ENCODE data around the gene MRPL42.
A peak's percentile ranks its signal among the peaks of the same experiment; 100 is the strongest.

The MRPL42 gene

GRCh38 chr12:93526786-93527428 lies 59.6 kb downstream of the MRPL42 start:
- no peak for DNase-seq
- H3K36me3 Mint-ChIP-seq, result no peaks in the 10 kb centered on the region
- H3K4me1 Mint-ChIP-seq, result peaks cover 42% of the 10 kb centered on the region
- no peak overlapping the region for H3K4me3 Mint-ChIP-seq
- no peak overlapping the region for H3K27ac Mint-ChIP-seq
- peaks cover 4% of the 10 kb centered on the region for H3K9me3 Mint-ChIP-seq
- CTCF ChIA-PET, result interaction anchor here (0.6 to 2.2 kb wide), 6 partner anchors 10 to 574 kb away, joined by 3 to 11 read pairs (median 4); partner anchors contain the start of gene CRADD
- peaks cover 17% of the 10 kb centered on the region for H3K27me3 Mint-ChIP-seq

DNA sequence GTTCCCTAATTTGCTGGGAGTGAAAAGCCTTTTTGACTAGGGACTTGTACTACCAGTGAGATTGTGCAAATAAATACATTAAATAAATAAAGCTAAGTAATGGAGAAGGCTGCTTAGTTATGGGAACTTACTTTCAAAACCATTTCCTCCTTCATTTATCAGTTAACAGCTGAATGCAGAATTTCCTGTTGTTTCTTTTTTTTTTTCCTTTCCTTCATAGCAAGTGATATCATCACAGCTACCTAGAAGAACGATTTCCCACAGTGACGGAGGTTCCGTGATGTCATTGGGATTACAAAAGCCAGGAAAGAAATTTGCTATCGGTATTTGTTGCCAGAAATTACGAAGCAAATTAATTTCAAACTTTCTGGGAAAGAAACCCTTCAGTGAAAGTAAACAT lies 63.0 kb downstream of the MRPL42 start:
- H3K4me3 Mint-ChIP-seq, result no peak overlapping the region
- peaks cover 33% of the 10 kb centered on the region for H3K4me1 Mint-ChIP-seq
- DNase-seq, result peak; percentile 35
- no peaks in the 10 kb centered on the region for H3K36me3 Mint-ChIP-seq
- H3K9me3 Mint-ChIP-seq, result peaks cover 8% of the 10 kb centered on the region
- peaks cover 4% of the 10 kb centered on the region for H3K27me3 Mint-ChIP-seq
- peak overlapping the region; percentile 66 for H3K27ac Mint-ChIP-seq
- CTCF ChIA-PET, result interaction anchor here (0.6 to 1.4 kb wide), 2 partner anchors 572 to 607 kb away, joined by 3 to 8 read pairs; no protein-coding TSS in a partner anchor

GRCh38 chr12:93533310-93533709 lies 66.0 kb downstream of the MRPL42 start:
- H3K4me1 Mint-ChIP-seq, result peaks cover 48% of the 10 kb centered on the region
- CTCF ChIA-PET, result no interaction called here
- no peak overlapping the region for H3K27ac Mint-ChIP-seq
- peaks cover 8% of the 10 kb centered on the region for H3K9me3 Mint-ChIP-seq
- no peak overlapping the region for H3K4me3 Mint-ChIP-seq
- DNase-seq, result no peak
- H3K36me3 Mint-ChIP-seq, result peaks cover 7% of the 10 kb centered on the region
- H3K27me3 Mint-ChIP-seq, result no peaks in the 10 kb centered on the region

DNA sequence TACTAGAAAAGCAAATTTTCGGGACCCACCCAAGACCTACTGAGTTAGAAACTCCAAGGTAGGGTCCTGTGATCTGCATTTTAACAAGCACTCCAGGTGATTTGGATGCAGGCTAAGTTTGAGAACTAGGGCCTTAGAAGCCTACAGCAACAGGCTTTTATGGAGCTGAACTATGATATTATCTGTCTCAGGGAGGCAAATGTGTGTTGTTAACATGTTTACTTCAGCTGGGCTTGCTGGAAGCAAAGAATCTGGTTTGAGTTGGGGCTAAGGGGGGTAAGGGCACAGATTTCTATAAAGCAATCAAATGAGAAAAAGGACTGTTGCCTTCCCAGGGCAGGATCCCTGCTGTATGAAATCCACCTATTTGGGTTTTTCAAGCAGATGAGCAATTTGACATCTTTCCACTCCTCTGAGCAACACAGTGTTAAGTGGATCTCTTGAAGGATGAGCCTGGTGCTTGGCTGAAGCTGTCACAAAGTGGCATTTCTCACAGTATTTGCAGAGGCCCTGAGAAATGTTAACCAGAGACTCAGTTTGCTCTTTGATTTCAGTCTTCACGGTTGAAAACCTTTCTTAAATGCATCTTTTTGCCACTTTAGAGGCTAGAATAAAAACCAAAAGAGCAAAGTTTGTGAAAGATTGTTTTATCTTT lies 68.9 kb downstream of the MRPL42 start:
- H3K9me3 Mint-ChIP-seq, result peaks cover 9% of the 10 kb centered on the region
- peaks cover 55% of the 10 kb centered on the region for H3K4me1 Mint-ChIP-seq
- H3K27me3 Mint-ChIP-seq, result no peaks in the 10 kb centered on the region
- H3K4me3 Mint-ChIP-seq, result no peak overlapping the region
- CTCF ChIA-PET, result interaction anchor here (0.6 to 1.0 kb wide), 2 partner anchors 10 to 34 kb away, joined by 3 to 5 read pairs; no protein-coding TSS in a partner anchor
- no peak for DNase-seq
- H3K36me3 Mint-ChIP-seq, result peaks cover 34% of the 10 kb centered on the region
- H3K27ac Mint-ChIP-seq, result peak overlapping the region; percentile 77

GRCh38 chr12:93536766-93537488 lies 69.6 kb downstream of the MRPL42 start:
- peaks cover 58% of the 10 kb centered on the region for H3K4me1 Mint-ChIP-seq
- no peak overlapping the region for H3K4me3 Mint-ChIP-seq
- H3K36me3 Mint-ChIP-seq, result peaks cover 38% of the 10 kb centered on the region
- H3K9me3 Mint-ChIP-seq, result peaks cover 9% of the 10 kb centered on the region
- CTCF ChIA-PET, result interaction anchor here (0.6 to 1.0 kb wide), 3 partner anchors 11 to 565 kb away, joined by 3 to 5 read pairs (median 5); no protein-coding TSS in a partner anchor
- DNase-seq, result peak; percentile 26
- peak overlapping the region; percentile 77 for H3K27ac Mint-ChIP-seq
- no peaks in the 10 kb centered on the region for H3K27me3 Mint-ChIP-seq

DNA sequence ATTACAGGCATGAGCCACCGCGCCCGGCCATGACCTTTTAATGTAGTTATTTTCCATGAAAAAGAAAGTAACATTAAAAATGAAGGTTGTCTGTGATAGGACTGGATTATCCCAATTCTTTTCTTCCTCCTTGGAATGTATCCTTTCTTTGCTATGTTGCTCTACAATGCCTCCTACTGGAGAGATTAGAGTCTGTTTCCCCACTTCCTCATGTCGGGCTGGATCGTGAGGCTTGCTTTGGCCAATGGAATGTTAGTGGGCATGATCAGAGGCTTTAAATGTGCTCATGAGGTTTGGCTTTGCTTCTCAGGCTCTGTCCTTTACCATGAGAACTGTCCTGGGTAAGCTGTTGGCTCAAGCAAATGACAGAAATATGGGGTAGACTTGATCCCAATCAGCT lies 70.5 kb downstream of the MRPL42 start:
- peaks cover 67% of the 10 kb centered on the region for H3K4me1 Mint-ChIP-seq
- no peaks in the 10 kb centered on the region for H3K27me3 Mint-ChIP-seq
- DNase-seq, result no peak
- H3K4me3 Mint-ChIP-seq, result no peak overlapping the region
- peaks cover 9% of the 10 kb centered on the region for H3K9me3 Mint-ChIP-seq
- H3K36me3 Mint-ChIP-seq, result peaks cover 44% of the 10 kb centered on the region
- no peak overlapping the region for H3K27ac Mint-ChIP-seq
- CTCF ChIA-PET, result interaction anchor here (1.1 kb wide), 1 partner anchor 30 kb away, joined by 3 read pairs; no protein-coding TSS in a partner anchor

GRCh38 chr12:93539821-93540220 lies 72.5 kb downstream of the MRPL42 start:
- Mint-ChIP-seq H3K27me3 (no peaks in the 10 kb centered on the region), H3K27ac (peak overlapping the region; percentile 95), H3K4me3 (no peak overlapping the region), H3K36me3 (peaks cover 64% of the 10 kb centered on the region), H3K4me1 (peaks cover 87% of the 10 kb centered on the region), H3K9me3 (peaks cover 7% of the 10 kb centered on the region)
- CTCF ChIA-PET, result interaction anchor here (1.4 kb wide), 1 partner anchor 11 kb away, joined by 3 read pairs; no protein-coding TSS in a partner anchor
- DNase-seq, result no peak

- CTCF ChIA-PET, result interaction anchor here (1.1 to 1.3 kb wide), 2 partner anchors 29 to 561 kb away, joined by 4 read pairs; no protein-coding TSS in a partner anchor
- peaks cover 69% of the 10 kb centered on the region for H3K36me3 Mint-ChIP-seq
- DNase-seq, result no peak
- H3K4me1 Mint-ChIP-seq, result peaks cover 90% of the 10 kb centered on the region
- peak overlapping the region; percentile 95 for H3K27ac Mint-ChIP-seq
- peaks cover 5% of the 10 kb centered on the region for H3K9me3 Mint-ChIP-seq
- no peak overlapping the region for H3K4me3 Mint-ChIP-seq
- H3K27me3 Mint-ChIP-seq, result no peaks in the 10 kb centered on the region
These were observed 73.2 kb downstream of the MRPL42 start for GRCh38 chr12:93540466-93540865.

- CTCF ChIA-PET, result interaction anchor here (1.0 to 1.3 kb wide), 2 partner anchors 28 to 559 kb away, joined by 3 to 4 read pairs; no protein-coding TSS in a partner anchor
- Mint-ChIP-seq H3K27ac (peak overlapping the region; percentile 95), H3K9me3 (peaks cover 5% of the 10 kb centered on the region), H3K27me3 (no peaks in the 10 kb centered on the region), H3K4me1 (peaks cover 89% of the 10 kb centered on the region), H3K36me3 (peaks cover 70% of the 10 kb centered on the region), H3K4me3 (peak overlapping the region; percentile 47)
- no peak for DNase-seq
These were observed 74.4 kb downstream of the MRPL42 start for GRCh38 chr12:93541578-93542225.

GRCh38 chr12:93547778-93548177 lies 80.5 kb downstream of the MRPL42 start:
- DNase-seq, result no peak
- Mint-ChIP-seq H3K27me3 (no peaks in the 10 kb centered on the region), H3K4me1 (peaks cover 41% of the 10 kb centered on the region), H3K9me3 (no peaks in the 10 kb centered on the region), H3K36me3 (peaks cover 39% of the 10 kb centered on the region), H3K27ac (no peak overlapping the region), H3K4me3 (no peak overlapping the region)
- CTCF ChIA-PET, result interaction anchor here (0.6 kb wide), 1 partner anchor 15 kb away, joined by 4 read pairs; no protein-coding TSS in a partner anchor

DNA sequence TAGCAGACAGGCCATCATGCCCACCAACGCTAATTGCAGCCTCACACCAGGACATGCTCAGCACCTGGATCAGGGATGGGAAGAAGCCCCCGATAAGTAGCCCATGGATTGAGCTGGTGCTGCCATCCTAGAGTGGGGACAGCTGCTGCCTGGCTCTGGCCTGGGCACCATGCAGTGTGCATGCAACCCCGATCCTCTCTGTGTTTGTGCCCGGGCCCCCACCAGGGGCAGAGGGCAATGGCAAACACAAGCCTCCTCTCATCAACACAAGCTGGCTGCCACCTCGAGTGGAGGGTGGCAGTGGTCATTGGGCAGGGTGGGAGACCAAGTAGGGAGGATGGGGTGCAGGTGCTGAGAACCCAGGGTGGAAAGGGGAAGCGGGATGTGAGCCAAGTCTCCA lies 81.9 kb downstream of the MRPL42 start:
- H3K27me3 Mint-ChIP-seq, result no peaks in the 10 kb centered on the region
- peaks cover 36% of the 10 kb centered on the region for H3K36me3 Mint-ChIP-seq
- H3K4me1 Mint-ChIP-seq, result peaks cover 27% of the 10 kb centered on the region
- no peak for DNase-seq
- no peaks in the 10 kb centered on the region for H3K9me3 Mint-ChIP-seq
- no peak overlapping the region for H3K27ac Mint-ChIP-seq
- no peak overlapping the region for H3K4me3 Mint-ChIP-seq
- CTCF ChIA-PET, result no interaction called here

DNA sequence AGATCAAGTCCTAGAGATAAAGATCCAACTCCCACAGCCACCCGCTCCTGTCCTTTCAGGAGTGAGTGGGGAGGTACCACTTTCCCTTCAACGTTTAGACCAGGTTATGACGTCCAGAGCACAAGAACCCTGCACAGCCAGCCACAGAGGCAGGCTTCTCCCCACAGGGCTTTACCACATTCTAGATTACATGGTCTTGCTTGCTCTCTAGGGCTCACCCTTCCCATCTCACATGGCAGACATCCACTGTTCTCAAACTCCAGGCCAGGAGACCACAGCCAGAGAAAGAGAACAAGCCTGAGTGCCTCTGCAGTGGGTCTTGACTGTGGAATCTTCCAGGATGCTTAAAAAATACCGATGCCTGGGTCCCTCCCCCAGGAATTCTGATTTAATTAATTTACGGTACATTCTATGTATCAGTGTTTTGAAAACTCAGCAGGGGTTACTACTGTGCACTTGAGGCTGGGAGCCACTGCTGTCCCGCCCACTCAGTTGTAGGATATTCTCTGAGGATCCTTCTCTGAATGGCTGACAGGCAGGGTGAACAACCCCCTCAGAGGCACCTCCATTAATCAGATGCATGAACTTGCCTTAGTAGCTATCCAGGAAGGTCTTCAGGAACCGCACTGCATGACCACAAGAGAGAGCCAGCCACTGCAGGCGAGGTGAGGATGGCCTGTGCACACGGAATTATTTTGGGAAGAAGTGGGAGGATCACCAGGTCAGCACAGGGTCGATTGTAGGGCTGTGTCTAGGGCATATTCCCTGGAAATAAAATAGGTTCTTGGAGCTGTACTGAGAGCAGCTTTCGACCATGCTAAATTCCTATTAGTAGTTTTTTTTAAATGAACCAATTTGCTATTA lies 83.7 kb downstream of the MRPL42 start:
- peaks cover 31% of the 10 kb centered on the region for H3K36me3 Mint-ChIP-seq
- no peak for DNase-seq
- no peaks in the 10 kb centered on the region for H3K27me3 Mint-ChIP-seq
- peaks cover 10% of the 10 kb centered on the region for H3K4me1 Mint-ChIP-seq
- H3K27ac Mint-ChIP-seq, result no peak overlapping the region
- CTCF ChIA-PET, result interaction anchor here (0.6 kb wide), 1 partner anchor 756 kb away, joined by 3 read pairs; no protein-coding TSS in a partner anchor
- H3K4me3 Mint-ChIP-seq, result no peak overlapping the region
- H3K9me3 Mint-ChIP-seq, result no peaks in the 10 kb centered on the region

- no peak overlapping the region for H3K4me3 Mint-ChIP-seq
- H3K27ac Mint-ChIP-seq, result no peak overlapping the region
- no peak for DNase-seq
- H3K4me1 Mint-ChIP-seq, result peaks cover 4% of the 10 kb centered on the region
- peaks cover 2% of the 10 kb centered on the region for H3K9me3 Mint-ChIP-seq
- peaks cover 37% of the 10 kb centered on the region for H3K36me3 Mint-ChIP-seq
- CTCF ChIA-PET, result interaction anchor here (1.1 kb wide), 1 partner anchor 11 kb away, joined by 3 read pairs; no protein-coding TSS in a partner anchor
- H3K27me3 Mint-ChIP-seq, result no peaks in the 10 kb centered on the region
These were observed 85.1 kb downstream of the MRPL42 start for GRCh38 chr12:93552427-93552826.
